Upper lobe of left lung (tissue), 4 donors: ENCODE measurements around the gene CA9.

Experiments
- POLR2A ChIP-seq, 4 donors: fragments of 450-650 bp; IDR thresholded peaks; one replicate each; pipeline ENCODE4 v1.5.1; 2016 to 2017; ENCODE audit warnings: antibody characterized with exemption in 4 of 4, mild to moderate bottlenecking in 2 of 4
- POLR2AphosphoS5 ChIP-seq, 2 donors: sonication (generic); formaldehyde crosslinking; IDR thresholded peaks; one replicate each; pipeline ENCODE4 v1.5.1; 2017; ENCODE audit warnings: antibody characterized with exemption in 2 of 2
- TF ChIP-seq, protein P1 (sequence below), 6 experiments: fragments of 450-650 bp in 4 of 6; fragments of 200-600 bp in 2 of 6; sonication (generic) in 2 of 6; IDR thresholded peaks; one replicate each; pipeline ENCODE4 v1.5.1; 2016 to 2019; ENCODE audit warnings: antibody characterized with exemption in 6 of 6

DNA sequence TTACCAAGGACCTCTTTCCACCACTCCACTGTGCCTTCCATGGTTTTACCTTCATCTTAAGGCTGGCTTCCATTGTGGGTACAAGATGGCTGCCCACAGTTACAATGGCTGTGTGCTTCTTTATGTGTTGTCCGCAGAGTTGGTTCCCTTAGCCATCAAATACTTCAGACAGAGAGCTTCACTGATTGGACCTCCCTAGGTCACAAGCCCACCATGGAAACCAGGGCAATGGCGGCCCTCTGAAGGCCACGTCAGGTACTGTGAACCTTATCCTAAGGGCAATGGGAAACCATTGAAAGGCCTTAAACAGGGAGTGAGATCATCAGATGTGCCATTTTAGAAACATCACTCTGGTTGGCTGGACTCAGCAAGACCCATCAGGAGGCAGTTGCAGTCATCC is 5.8 kb upstream of the CA9 start:
- TF ChIP-seq, protein P1, sequence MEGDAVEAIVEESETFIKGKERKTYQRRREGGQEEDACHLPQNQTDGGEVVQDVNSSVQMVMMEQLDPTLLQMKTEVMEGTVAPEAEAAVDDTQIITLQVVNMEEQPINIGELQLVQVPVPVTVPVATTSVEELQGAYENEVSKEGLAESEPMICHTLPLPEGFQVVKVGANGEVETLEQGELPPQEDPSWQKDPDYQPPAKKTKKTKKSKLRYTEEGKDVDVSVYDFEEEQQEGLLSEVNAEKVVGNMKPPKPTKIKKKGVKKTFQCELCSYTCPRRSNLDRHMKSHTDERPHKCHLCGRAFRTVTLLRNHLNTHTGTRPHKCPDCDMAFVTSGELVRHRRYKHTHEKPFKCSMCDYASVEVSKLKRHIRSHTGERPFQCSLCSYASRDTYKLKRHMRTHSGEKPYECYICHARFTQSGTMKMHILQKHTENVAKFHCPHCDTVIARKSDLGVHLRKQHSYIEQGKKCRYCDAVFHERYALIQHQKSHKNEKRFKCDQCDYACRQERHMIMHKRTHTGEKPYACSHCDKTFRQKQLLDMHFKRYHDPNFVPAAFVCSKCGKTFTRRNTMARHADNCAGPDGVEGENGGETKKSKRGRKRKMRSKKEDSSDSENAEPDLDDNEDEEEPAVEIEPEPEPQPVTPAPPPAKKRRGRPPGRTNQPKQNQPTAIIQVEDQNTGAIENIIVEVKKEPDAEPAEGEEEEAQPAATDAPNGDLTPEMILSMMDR (IDR thresholded peaks at IDR 0.05): no peak
- TF ChIP-seq POLR2A (IDR thresholded peaks at IDR 0.05): no peak
- no peak for TF ChIP-seq POLR2AphosphoS5 (IDR thresholded peaks at IDR 0.05)
